GM23338 (cell line): ENCODE results near the gene CEP85. TPM values are rescaled to one million over a fixed set of nuclear protein-coding genes. Genes with fewer than 3 reads are reported as not detected.

Experiments
- ATAC-seq: fragments of 200-7000 bp; cut with Tn5 transposase; 3 replicates; pipeline ENCODE4 v1.9.1; 2020
- DNase-seq: peaks from one replicate; pipeline ENCODE4 v3.0.0-alpha.2; 2015; ENCODE audit warnings: low spot score
- H2AFZ ChIP-seq: fragments of 200-600 bp; sonication (generic); 2 replicates; pipeline ENCODE4 v1.8.0; 2016; ENCODE audit warnings: antibody characterized with exemption, mild to moderate bottlenecking, moderate library complexity
- H3F3A ChIP-seq: fragments of 200-600 bp; sonication (generic); replicated peaks from 2 replicates; pipeline ENCODE4 v1.8.0; 2017; ENCODE audit warnings: antibody characterized with exemption, mixed run types, low read depth
- H3K27ac ChIP-seq: fragments of 200-600 bp; sonication (generic); 2 replicates; pipeline ENCODE4 v1.6.1; 2016; ENCODE audit warnings: low read depth
- H3K27me3 ChIP-seq: fragments of 200-600 bp; sonication (generic); 2 replicates; pipeline ENCODE4 v1.8.0; 2016; ENCODE audit warnings: mild to moderate bottlenecking, mixed run types, moderate library complexity; ENCODE audit not compliant: insufficient read depth
- H3K36me3 ChIP-seq: fragments of 200-600 bp; sonication (generic); 2 replicates; pipeline ENCODE4 v1.8.0; 2016; ENCODE audit warnings: mild to moderate bottlenecking; ENCODE audit not compliant: insufficient read depth
- H3K4me1 ChIP-seq: fragments of 200-600 bp; sonication (generic); 2 replicates; pipeline ENCODE4 v1.8.0; 2016; ENCODE audit warnings: mild to moderate bottlenecking, moderate library complexity; ENCODE audit not compliant: insufficient read depth
- H3K4me2 ChIP-seq: fragments of 200-600 bp; sonication (generic); 2 replicates; pipeline ENCODE4 v1.7.1; 2017; ENCODE audit warnings: mixed run types
- H3K4me3 ChIP-seq: fragments of 200-600 bp; sonication (generic); 2 replicates; pipeline ENCODE4 v1.6.1; 2016; ENCODE audit warnings: mixed run types
- H3K79me2 ChIP-seq: fragments of 200-600 bp; sonication (generic); replicated peaks from 2 replicates; pipeline ENCODE4 v1.8.0; 2017; ENCODE audit warnings: mild to moderate bottlenecking; ENCODE audit not compliant: insufficient read depth
- H3K9me2 ChIP-seq: fragments of 200-600 bp; sonication (generic); 2 replicates; pipeline ENCODE4 v1.8.0; 2017; ENCODE audit not compliant: insufficient read depth
- H4K20me1 ChIP-seq: fragments of 200-600 bp; sonication (generic); replicated peaks from 2 replicates; pipeline ENCODE4 v1.8.0; 2017; ENCODE audit warnings: mild to moderate bottlenecking; ENCODE audit not compliant: insufficient read depth
- H3K27ac Mint-ChIP-seq: 2 replicates; pipeline ENCODE4 v1.8.0; 2020; ENCODE audit warnings: inconsistent platforms, mild to moderate bottlenecking, moderate library complexity, mixed read lengths
- H3K27me3 Mint-ChIP-seq: 3 replicates; pipeline ENCODE4 v1.8.0; 2022; ENCODE audit warnings: low read depth, mild to moderate bottlenecking, moderate library complexity, mixed read lengths, inconsistent platforms; ENCODE audit not compliant: insufficient read depth, poor library complexity
- H3K36me3 Mint-ChIP-seq: 3 replicates; pipeline ENCODE4 v1.8.0; 2021; ENCODE audit warnings: low read depth, mild to moderate bottlenecking, inconsistent platforms, moderate library complexity, mixed read lengths
- H3K4me1 Mint-ChIP-seq: 3 replicates; pipeline ENCODE4 v1.8.0; 2020; ENCODE audit warnings: mild to moderate bottlenecking, inconsistent platforms, mixed read lengths
- H3K4me3 Mint-ChIP-seq: 3 replicates; pipeline ENCODE4 v1.8.0; 2021; ENCODE audit warnings: moderate library complexity, mild to moderate bottlenecking, inconsistent platforms, mixed read lengths
- H3K9me3 Mint-ChIP-seq: 3 replicates; pipeline ENCODE4 v1.8.0; 2020; ENCODE audit warnings: moderate library complexity, mild to moderate bottlenecking, inconsistent platforms, mixed read lengths
- CREB1 ChIP-seq: fragments of 250-450 bp; sonication (Bioruptor Pico); IDR thresholded peaks from 2 replicates; pipeline ENCODE4 v1.5.0; 2020; ENCODE audit warnings: low read depth, mild to moderate bottlenecking, moderate library complexity
- CTCF ChIP-seq, 2 experiments: fragments of 200-600 bp in 1 of 2; sonication (generic) in 1 of 2; conservative IDR thresholded peaks; 2 replicates each; pipeline versions ENCODE4 v1.5.1 to v1.6.1; 2016 to 2017; ENCODE audit warnings: antibody characterized with exemption in 2 of 2, low read depth in 2 of 2, mild to moderate bottlenecking in 2 of 2, moderate library complexity in 1 of 2
- ETS1 ChIP-seq: IDR thresholded peaks from 2 replicates; pipeline ENCODE4 v1.6.1; 2016; ENCODE audit warnings: antibody characterized with exemption
- EZH2 ChIP-seq: fragments of 200-600 bp; sonication (generic); IDR thresholded peaks from one replicate; pipeline ENCODE4 v1.8.0; 2017; ENCODE audit warnings: antibody characterized with exemption, mild to moderate bottlenecking, low read depth; ENCODE audit not compliant: unreplicated experiment
- EZH2phosphoT487 ChIP-seq: fragments of 200-600 bp; sonication (generic); IDR thresholded peaks from one replicate; pipeline ENCODE4 v1.8.1; 2018; ENCODE audit warnings: antibody characterized with exemption; ENCODE audit not compliant: unreplicated experiment
- JUNB ChIP-seq: IDR thresholded peaks from one replicate; pipeline ENCODE4 v1.6.1; 2016; ENCODE audit warnings: antibody characterized with exemption; ENCODE audit not compliant: unreplicated experiment
- NANOG ChIP-seq: IDR thresholded peaks from 2 replicates; pipeline ENCODE4 v1.6.1; 2016; ENCODE audit warnings: antibody characterized with exemption, borderline replicate concordance
- POLR2AphosphoS5 ChIP-seq: IDR thresholded peaks from 2 replicates; pipeline ENCODE4 v1.6.1; 2016; ENCODE audit warnings: antibody characterized with exemption, low read depth
- REST ChIP-seq: IDR thresholded peaks from one replicate; pipeline ENCODE4 v1.6.1; 2018; ENCODE audit warnings: antibody characterized with exemption; ENCODE audit not compliant: unreplicated experiment
- STAT1 ChIP-seq: IDR thresholded peaks from one replicate; pipeline ENCODE4 v1.6.1; 2016; ENCODE audit warnings: antibody characterized with exemption; ENCODE audit not compliant: unreplicated experiment
- ZNF114 ChIP-seq: fragments of 250-450 bp; sonication (Bioruptor Pico); IDR thresholded peaks from 2 replicates; pipeline ENCODE4 v1.5.0; 2020; ENCODE audit warnings: mild to moderate bottlenecking, moderate library complexity
- ZNF331 ChIP-seq: fragments of 250-450 bp; sonication (Bioruptor Pico); IDR thresholded peaks from 2 replicates; pipeline ENCODE4 v1.5.0; 2020; ENCODE audit warnings: low read depth, mild to moderate bottlenecking, moderate library complexity
- ZNF462 ChIP-seq: fragments of 250-450 bp; sonication (Bioruptor Pico); IDR thresholded peaks from 2 replicates; pipeline ENCODE4 v1.5.0; 2020; ENCODE audit warnings: mild to moderate bottlenecking, moderate library complexity
- polyA plus RNA-seq: library from polyadenylated mRNA; unstranded; fragments of >200 nt; fragmentation: Nextera tagmentation; extraction: Ambion mirVana; gene quantifications from 2 replicates; pipeline ENCODE4 v1.2.1, GENCODE V29; 2016
- total RNA-seq: library from RNA; depleted of rRNA; stranded (reverse); fragments of >200 nt; shearing (Covaris generic); gene quantifications from 2 replicates; pipeline ENCODE4 v1.2.3, GENCODE V29; 2014

Gene CEP85
- total and polyA plus RNA-seq, 2 experiments from 2014 or later: 12.8 to 36.8 TPM

GRCh38 chr1:26252718-26253117, 18.7 kb downstream of the CEP85 start:
- no peak overlapping the region for H2AFZ ChIP-seq
- Mint-ChIP-seq H3K36me3 (peaks cover 78% of the 10 kb centered on the region), H3K4me1 (no peaks in the 10 kb centered on the region), H3K27ac (no peak overlapping the region), H3K9me3 (peaks cover 8% of the 10 kb centered on the region; the same call in 2 of the 3 replicates), H3K4me3 (no peak overlapping the region), H3K27me3 (peaks cover 4% of the 10 kb centered on the region)
- H3K79me2 ChIP-seq: peaks cover 33% of the 10 kb centered on the region
- H3K4me2 ChIP-seq: no peak overlapping the region
- H3K4me1 ChIP-seq: no peaks in the 10 kb centered on the region
- H3K27ac ChIP-seq: no peak overlapping the region
- TF ChIP-seq JUNB (no peak), EZH2phosphoT487 (no peak), ZNF114 (no peak), NANOG (no peak), CTCF (conservative IDR thresholded peaks at IDR 0.05; ENCODE audit: low read depth in 2 of 2) (no peak), STAT1 (no peak), CREB1 (CRISPR knock-in tag) (no peak), EZH2 (no peak), ZNF331 (no peak), POLR2AphosphoS5 (no peak), REST (no peak), ETS1 (no peak), ZNF462 (CRISPR knock-in tag) (no peak)
- DNase-seq (no peak), ATAC-seq (no peak)
- no peaks in the 10 kb centered on the region for H3F3A ChIP-seq
- no peaks in the 10 kb centered on the region for H3K9me2 ChIP-seq
- no peak overlapping the region for H3K4me3 ChIP-seq
- peaks cover 37% of the 10 kb centered on the region for H3K36me3 ChIP-seq
- H4K20me1 ChIP-seq: peaks cover 41% of the 10 kb centered on the region
- no peaks in the 10 kb centered on the region for H3K27me3 ChIP-seq
